ENCODE results near the gene TUBB. TPM values are rescaled to one million over a fixed set of nuclear protein-coding genes. Genes with fewer than 3 reads are reported as not detected.

The TUBB gene
- total RNA-seq, 3 donors from 2014 or later: 189 to 269 (median 212) TPM

- intact Hi-C loops (cut with DNase I; ENCODE audit: low total_unique reads): no loop called here
- no peak for DNase-seq (ENCODE audit: low spot score in 2 of 2)
These were observed 30.2 kb upstream of the TUBB start for GRCh38 chr6:30689985-30690384.

GRCh38 chr6:30690403-30691207 is 29.5 kb upstream of the TUBB start, which contains the start of gene NRM:
NRM (minus strand) TSS chr6:30690984; CDS start chr6:30690974, 10 bp downstream.
- intact Hi-C loops (cut with DNase I; ENCODE audit: low total_unique reads): no loop called here
- Histone ChIP-seq H3K27me3 (no peaks in the 10 kb centered on the region), H3K36me3 (no peaks in the 10 kb centered on the region), H3K4me1 (peaks cover 5 to 18% of the 10 kb centered on the region in 2 donors), H3K4me3 (peak within 1 kb of the TSS; percentile 65 to 72 (median 66)), H3K9me3 (no peaks in the 10 kb centered on the region), H3K27ac (peak within 1 kb of the TSS; percentile 96 to 97)
- TF ChIP-seq CTCF (IDR thresholded peaks at IDR 0.05) (no peak), POLR2A (IDR thresholded peaks at IDR 0.05) (no peak), POLR2AphosphoS5 (IDR thresholded peaks at IDR 0.05) (peak; percentile 39 to 84 (median 71))
- DNase-seq (ENCODE audit: low spot score in 2 of 2): peak; percentile 81 to 90

More at GRCh38 chr6:30689985-30690384, 30.2 kb upstream of the TUBB start:
- no peak for TF ChIP-seq CTCF (IDR thresholded peaks at IDR 0.05)
- no peak for TF ChIP-seq POLR2AphosphoS5 (IDR thresholded peaks at IDR 0.05)
- no peak for TF ChIP-seq POLR2A (IDR thresholded peaks at IDR 0.05)
- Histone ChIP-seq H3K4me3 (peak overlapping the region; percentile 65 to 72 (median 66)), H3K9me3 (no peaks in the 10 kb centered on the region), H3K4me1 (peaks cover 5 to 18% of the 10 kb centered on the region in 2 donors), H3K36me3 (no peaks in the 10 kb centered on the region), H3K27me3 (no peaks in the 10 kb centered on the region), H3K27ac (peak overlapping the region; percentile 96 to 97)

GRCh38 chr6:30691208-30691847 is 28.8 kb upstream of the TUBB start:
- DNase-seq (ENCODE audit: low spot score in 2 of 2): no peak
- intact Hi-C loops (cut with DNase I; ENCODE audit: low total_unique reads): no loop called here
- H3K27ac ChIP-seq: peak overlapping the region; percentile 96 to 97
- no peaks in the 10 kb centered on the region for H3K27me3 ChIP-seq
- TF ChIP-seq CTCF (IDR thresholded peaks at IDR 0.05) (no peak), POLR2A (IDR thresholded peaks at IDR 0.05) (no peak), POLR2AphosphoS5 (IDR thresholded peaks at IDR 0.05) (no peak)
- H3K9me3 ChIP-seq: no peaks in the 10 kb centered on the region
- H3K36me3 ChIP-seq: no peaks in the 10 kb centered on the region
- peak overlapping the region; percentile 65 to 72 (median 66) for H3K4me3 ChIP-seq
- peaks cover 5 to 18% of the 10 kb centered on the region in 2 donors for H3K4me1 ChIP-seq

GRCh38 chr6:30696432-30696831 is 23.7 kb upstream of the TUBB start:
- Histone ChIP-seq H3K36me3 (no peaks in the 10 kb centered on the region), H3K4me1 (no peaks in the 10 kb centered on the region), H3K27ac (peak overlapping the region in 1 of 2 donors; percentile 73), H3K9me3 (no peaks in the 10 kb centered on the region), H3K27me3 (no peaks in the 10 kb centered on the region), H3K4me3 (no peak overlapping the region)
- TF ChIP-seq POLR2AphosphoS5 (IDR thresholded peaks at IDR 0.05): no peak
- TF ChIP-seq CTCF (IDR thresholded peaks at IDR 0.05): no peak
- TF ChIP-seq POLR2A (IDR thresholded peaks at IDR 0.05): no peak
- no peak for DNase-seq (ENCODE audit: low spot score in 2 of 2)
- intact Hi-C loops (cut with DNase I; ENCODE audit: low total_unique reads): no loop called here

- no peak for DNase-seq (ENCODE audit: low spot score in 2 of 2)
- Histone ChIP-seq H3K27ac (no peak overlapping the region), H3K36me3 (no peaks in the 10 kb centered on the region), H3K4me1 (no peaks in the 10 kb centered on the region), H3K27me3 (no peaks in the 10 kb centered on the region), H3K4me3 (no peak overlapping the region), H3K9me3 (no peaks in the 10 kb centered on the region)
- intact Hi-C loops (cut with DNase I; ENCODE audit: low total_unique reads): no loop called here
- no peak for TF ChIP-seq POLR2AphosphoS5 (IDR thresholded peaks at IDR 0.05)
- no peak for TF ChIP-seq POLR2A (IDR thresholded peaks at IDR 0.05)
- TF ChIP-seq CTCF (IDR thresholded peaks at IDR 0.05): no peak
These were observed 19.8 kb upstream of the TUBB start for GRCh38 chr6:30700340-30700739.
